ENCODE data around the gene PLCB3.
"Not testable (repeated sequence)": the region's sequence is repeated elsewhere in the genome, so short reads cannot be mapped to it uniquely, and the experiment has no call there.

The PLCB3 gene

GRCh38 chr11:64244966-64245365 lies 6.4 kb upstream of the PLCB3 start:
- no peak for DNase-seq (ENCODE audit: extremely low spot score)
- TF ChIP-seq HDGF (IDR thresholded peaks at IDR 0.05; ENCODE audit: borderline replicate concordance): no peak
- ChIA-PET CTCF (interaction anchor here (1.0 kb wide), 1 partner anchor 87 kb away, joined by 4 read pairs; no protein-coding TSS in a partner anchor), POLR2A (interaction anchor here (0.9 to 8.9 kb wide), 8 partner anchors 9 to 110 kb away, joined by 3 to 78 read pairs (median 10); partner anchors contain the start of genes DNAJC4, PRDX5 and VEGFB)

- POLR2A ChIA-PET: interaction anchor here (0.9 to 8.9 kb wide), 12 partner anchors 9 to 109 kb away, joined by 3 to 78 read pairs (median 8); partner anchors contain the start of genes DNAJC4, ESRRA, NUDT22 and PRDX5
- CTCF ChIA-PET: no interaction called here
- DNase-seq (ENCODE audit: extremely low spot score): no peak
- TF ChIP-seq SUZ12 (IDR thresholded peaks at IDR 0.05): no peak
- no peak for TF ChIP-seq PKNOX1 (IDR thresholded peaks at IDR 0.05)
Observed at GRCh38 chr11:64245401-64245796, 5.9 kb upstream of the PLCB3 start.

GRCh38 chr11:64245797-64246620 lies 5.3 kb upstream of the PLCB3 start:
- ChIA-PET POLR2A (interaction anchor here (0.8 to 8.9 kb wide), 16 partner anchors 7 to 109 kb away, joined by 3 to 78 read pairs (median 5); partner anchors contain the start of genes DNAJC4, ESRRA, NUDT22 and PRDX5), CTCF (interaction anchor here (0.6 to 0.9 kb wide), 2 partner anchors 41 to 44 kb away, joined by 3 read pairs; no protein-coding TSS in a partner anchor)
- TF ChIP-seq HDGF (IDR thresholded peaks at IDR 0.05; ENCODE audit: borderline replicate concordance) (peak; percentile 77; the same call in 1 of the 2 replicates), LEF1 (IDR thresholded peaks at IDR 0.05; ENCODE audit: borderline replicate concordance) (no peak)
- no peak for DNase-seq (ENCODE audit: extremely low spot score)

- DNase-seq (ENCODE audit: extremely low spot score): not testable (repeated sequence)
- TF ChIP-seq FOXM1 (IDR thresholded peaks at IDR 0.05; ENCODE audit: borderline replicate concordance): peak; percentile 32; the same call in 1 of the 2 replicates
- ChIA-PET POLR2A (interaction anchor here (0.8 to 8.9 kb wide), 13 partner anchors 8 to 85 kb away, joined by 3 to 78 read pairs (median 7); partner anchors contain the start of genes DNAJC4, ESRRA, NUDT22 and PRDX5), CTCF (interaction anchor here (0.9 kb wide), 1 partner anchor 42 kb away, joined by 3 read pairs; no protein-coding TSS in a partner anchor)
Observed at GRCh38 chr11:64246621-64246870, 4.8 kb upstream of the PLCB3 start.

- CTCF ChIA-PET: no interaction called here
- POLR2A ChIA-PET: interaction anchor here (0.8 to 8.9 kb wide), 13 partner anchors 8 to 84 kb away, joined by 3 to 78 read pairs (median 7); partner anchors contain the start of genes DNAJC4, ESRRA, NUDT22 and PRDX5
- peak; percentile 82 for DNase-seq (ENCODE audit: extremely low spot score)
- no peak for TF ChIP-seq NFRKB (IDR thresholded peaks at IDR 0.05)
- TF ChIP-seq LEF1 (IDR thresholded peaks at IDR 0.05; ENCODE audit: borderline replicate concordance): 0 out of 2 replicates have a peak, but pooled peaks have one; percentile 10
- no peak for TF ChIP-seq ELF4 (IDR thresholded peaks at IDR 0.05)
- no peak for TF ChIP-seq PKNOX1 (IDR thresholded peaks at IDR 0.05)
- TF ChIP-seq SP1 (IDR thresholded peaks at IDR 0.05): no peak
- no peak for TF ChIP-seq TARDBP (IDR thresholded peaks at IDR 0.05)
- no peak for TF ChIP-seq HDGF (IDR thresholded peaks at IDR 0.05; ENCODE audit: borderline replicate concordance)
- TF ChIP-seq L3MBTL2 (conservative IDR thresholded peaks at IDR 0.05): peak; percentile 92
- TF ChIP-seq BHLHE40 (IDR thresholded peaks at IDR 0.05; ENCODE audit: borderline replicate concordance): no peak
- TF ChIP-seq ARNT (IDR thresholded peaks at IDR 0.05): no peak
Observed at GRCh38 chr11:64246871-64247728, 4.2 kb upstream of the PLCB3 start, which contains the start of gene PPP1R14B. Gene PPP1R14B, minus strand, starts transcription at chr11:64246943. Its CDS starts 270 bp downstream, at chr11:64246673.

GRCh38 chr11:64247729-64248531 lies 3.4 kb upstream of the PLCB3 start:
- TF ChIP-seq ZNF384 (IDR thresholded peaks at IDR 0.05) (no peak), ARNT (IDR thresholded peaks at IDR 0.05) (no peak), SUZ12 (IDR thresholded peaks at IDR 0.05) (no peak), L3MBTL2 (conservative IDR thresholded peaks at IDR 0.05) (no peak), ELF4 (IDR thresholded peaks at IDR 0.05) (no peak), HDGF (IDR thresholded peaks at IDR 0.05; ENCODE audit: borderline replicate concordance) (no peak), TARDBP (IDR thresholded peaks at IDR 0.05) (no peak), SP1 (IDR thresholded peaks at IDR 0.05) (no peak), FOXM1 (IDR thresholded peaks at IDR 0.05; ENCODE audit: borderline replicate concordance) (no peak), BHLHE40 (IDR thresholded peaks at IDR 0.05; ENCODE audit: borderline replicate concordance) (no peak), CTBP1 (IDR thresholded peaks at IDR 0.05; ENCODE audit: borderline replicate concordance) (no peak)
- DNase-seq (ENCODE audit: extremely low spot score): no peak
- ChIA-PET POLR2A (interaction anchor here (0.9 to 8.9 kb wide), 8 partner anchors 10 to 62 kb away, joined by 4 to 78 read pairs (median 12); partner anchors contain the start of genes DNAJC4, ESRRA, NUDT22 and STIP1), CTCF (interaction anchor here (2.2 kb wide), 1 partner anchor 57 kb away, joined by 7 read pairs; no protein-coding TSS in a partner anchor)
